Karpas-422 (cell line): ENCODE measurements around the gene MGAT5. TPM values are rescaled to one million over a fixed set of nuclear protein-coding genes. Genes with fewer than 3 reads are reported as not detected.

Experiments used
- DNase-seq: peaks from one replicate; pipeline ENCODE4 v3.0.0-alpha.2; 2015
- H2AFZ ChIP-seq: fragments of 200-600 bp; sonication (generic); 2 replicates; pipeline ENCODE4 v1.6.1; 2014; ENCODE audit warnings: antibody characterized with exemption, low read length, mixed read lengths
- H3K27ac ChIP-seq: fragments of 200-600 bp; sonication (generic); 2 replicates; pipeline ENCODE4 v1.5.1; 2014; ENCODE audit warnings: mild to moderate bottlenecking, low read length, moderate library complexity
- H3K27me3 ChIP-seq: fragments of 200-600 bp; sonication (generic); 2 replicates; pipeline ENCODE4 v1.6.1; 2014; ENCODE audit warnings: low read length, mixed read lengths
- H3K36me3 ChIP-seq: fragments of 200-600 bp; sonication (generic); 2 replicates; pipeline ENCODE4 v1.6.1; 2014; ENCODE audit warnings: low read length, mixed read lengths; ENCODE audit not compliant: insufficient read depth
- H3K4me1 ChIP-seq: fragments of 200-600 bp; sonication (generic); 2 replicates; pipeline ENCODE4 v1.6.1; 2014; ENCODE audit warnings: mild to moderate bottlenecking, low read length, mixed read lengths
- H3K4me2 ChIP-seq: fragments of 200-600 bp; sonication (generic); 2 replicates; pipeline ENCODE4 v1.6.1; 2014; ENCODE audit warnings: low read length, low read depth, mild to moderate bottlenecking; ENCODE audit not compliant: poor library complexity, severe bottlenecking
- H3K4me3 ChIP-seq: fragments of 200-600 bp; sonication (generic); 2 replicates; pipeline ENCODE4 v1.5.1; 2014; ENCODE audit warnings: mild to moderate bottlenecking, antibody characterized with exemption, low read length, mixed read lengths
- H3K79me2 ChIP-seq: fragments of 200-600 bp; sonication (generic); 2 replicates; pipeline ENCODE4 v1.6.1; 2014; ENCODE audit warnings: mild to moderate bottlenecking, low read length, mixed read lengths
- H3K9ac ChIP-seq: fragments of 200-600 bp; sonication (generic); 2 replicates; pipeline ENCODE4 v1.6.0; 2014; ENCODE audit warnings: low read length
- H3K9me2 ChIP-seq: fragments of 200-600 bp; sonication (generic), shearing (Covaris generic); replicated peaks from 2 replicates; pipeline ENCODE4 v1.6.0; 2014; ENCODE audit warnings: mild to moderate bottlenecking, low read length, moderate library complexity; ENCODE audit not compliant: insufficient read depth
- H3K9me3 ChIP-seq: fragments of 300-700, 200-600 bp; sonication (generic); 2 replicates; pipeline ENCODE4 v1.6.1; 2014; ENCODE audit warnings: low read length, mixed read lengths
- H4K20me1 ChIP-seq: fragments of 200-600 bp; sonication (generic); 2 replicates; pipeline ENCODE4 v1.6.1; 2014; ENCODE audit warnings: mild to moderate bottlenecking, antibody characterized with exemption, low read length, low read depth; ENCODE audit not compliant: insufficient read depth
- total RNA-seq: library from RNA; depleted of rRNA; stranded (reverse); fragments of >200 nt; shearing (Covaris generic); gene quantifications from 2 replicates; pipeline ENCODE4 v1.2.3, GENCODE V29; 2014; ENCODE audit warnings: low replicate concordance

The MGAT5 gene
- total RNA-seq, 1 experiment from 2014 or later, result 22.7 TPM

- Histone ChIP-seq H3K27ac (no peak overlapping the region), H4K20me1 (no peaks in the 10 kb centered on the region; the same call in 1 of the 2 replicates), H3K36me3 (no peaks in the 10 kb centered on the region), H3K4me1 (no peaks in the 10 kb centered on the region), H3K9me2 (no peaks in the 10 kb centered on the region), H3K4me2 (no peak overlapping the region), H3K9me3 (no peaks in the 10 kb centered on the region), H2AFZ (no peak overlapping the region), H3K9ac (no peak overlapping the region), H3K27me3 (no peaks in the 10 kb centered on the region), H3K79me2 (no peaks in the 10 kb centered on the region), H3K4me3 (no peak overlapping the region)
- no peak for DNase-seq
Observed at GRCh38 chr2:134425724-134426496, 172.0 kb downstream of the MGAT5 start.

GRCh38 chr2:134426721-134427120 is 172.8 kb downstream of the MGAT5 start:
- Histone ChIP-seq H3K79me2 (no peaks in the 10 kb centered on the region), H3K36me3 (no peaks in the 10 kb centered on the region), H3K4me1 (no peaks in the 10 kb centered on the region), H3K9me2 (no peaks in the 10 kb centered on the region), H4K20me1 (no peaks in the 10 kb centered on the region; the same call in 1 of the 2 replicates), H3K27ac (no peak overlapping the region), H3K4me3 (no peak overlapping the region), H2AFZ (no peak overlapping the region), H3K27me3 (no peaks in the 10 kb centered on the region), H3K9ac (no peak overlapping the region), H3K4me2 (no peak overlapping the region), H3K9me3 (no peaks in the 10 kb centered on the region)
- no peak for DNase-seq

GRCh38 chr2:134429886-134430285 is 176.0 kb downstream of the MGAT5 start:
- Histone ChIP-seq H3K79me2 (no peaks in the 10 kb centered on the region), H3K9me3 (no peaks in the 10 kb centered on the region), H3K9ac (no peak overlapping the region), H3K4me2 (no peak overlapping the region), H3K4me3 (no peak overlapping the region), H3K36me3 (no peaks in the 10 kb centered on the region), H3K9me2 (no peaks in the 10 kb centered on the region), H3K4me1 (no peaks in the 10 kb centered on the region), H2AFZ (no peak overlapping the region), H3K27ac (no peak overlapping the region), H4K20me1 (no peaks in the 10 kb centered on the region; the same call in 1 of the 2 replicates), H3K27me3 (no peaks in the 10 kb centered on the region)
- no peak for DNase-seq

- H2AFZ ChIP-seq, result no peak overlapping the region
- H3K79me2 ChIP-seq, result no peaks in the 10 kb centered on the region
- H3K4me1 ChIP-seq, result no peaks in the 10 kb centered on the region
- no peak overlapping the region for H3K4me2 ChIP-seq
- H3K4me3 ChIP-seq, result no peak overlapping the region
- no peaks in the 10 kb centered on the region for H3K9me3 ChIP-seq
- H3K36me3 ChIP-seq, result no peaks in the 10 kb centered on the region
- no peak overlapping the region for H3K9ac ChIP-seq
- no peak for DNase-seq
- H3K27ac ChIP-seq, result no peak overlapping the region
- no peaks in the 10 kb centered on the region; the same call in 1 of the 2 replicates for H4K20me1 ChIP-seq
- H3K27me3 ChIP-seq, result no peaks in the 10 kb centered on the region
- no peaks in the 10 kb centered on the region for H3K9me2 ChIP-seq
Observed at GRCh38 chr2:134431838-134432434, 178.1 kb downstream of the MGAT5 start.

- H3K9me2 ChIP-seq, result no peaks in the 10 kb centered on the region
- H3K4me1 ChIP-seq, result no peaks in the 10 kb centered on the region
- no peaks in the 10 kb centered on the region for H3K9me3 ChIP-seq
- no peak overlapping the region for H3K9ac ChIP-seq
- DNase-seq, result no peak
- H3K36me3 ChIP-seq, result no peaks in the 10 kb centered on the region
- no peak overlapping the region for H2AFZ ChIP-seq
- H3K27ac ChIP-seq, result no peak overlapping the region
- H3K79me2 ChIP-seq, result no peaks in the 10 kb centered on the region
- no peak overlapping the region for H3K4me3 ChIP-seq
- no peaks in the 10 kb centered on the region for H3K27me3 ChIP-seq
- no peak overlapping the region for H3K4me2 ChIP-seq
- H4K20me1 ChIP-seq, result no peaks in the 10 kb centered on the region; the same call in 1 of the 2 replicates
Observed at GRCh38 chr2:134432435-134432883, 178.6 kb downstream of the MGAT5 start.

- Histone ChIP-seq H3K79me2 (no peaks in the 10 kb centered on the region), H3K9me3 (no peaks in the 10 kb centered on the region), H3K4me3 (no peak overlapping the region), H3K9ac (no peak overlapping the region), H4K20me1 (no peaks in the 10 kb centered on the region; the same call in 1 of the 2 replicates), H2AFZ (no peak overlapping the region), H3K27me3 (no peaks in the 10 kb centered on the region), H3K36me3 (no peaks in the 10 kb centered on the region), H3K4me2 (no peak overlapping the region), H3K27ac (no peak overlapping the region), H3K4me1 (no peaks in the 10 kb centered on the region), H3K9me2 (no peaks in the 10 kb centered on the region)
- DNase-seq, result no peak
Observed at GRCh38 chr2:134433469-134433868, 179.6 kb downstream of the MGAT5 start.

GRCh38 chr2:134433979-134434378 is 180.1 kb downstream of the MGAT5 start:
- DNase-seq, result no peak
- no peaks in the 10 kb centered on the region for H3K4me1 ChIP-seq
- no peaks in the 10 kb centered on the region for H3K9me2 ChIP-seq
- no peaks in the 10 kb centered on the region for H3K79me2 ChIP-seq
- no peaks in the 10 kb centered on the region for H3K27me3 ChIP-seq
- H3K9me3 ChIP-seq, result no peaks in the 10 kb centered on the region
- no peak overlapping the region for H3K4me2 ChIP-seq
- H3K36me3 ChIP-seq, result no peaks in the 10 kb centered on the region
- no peak overlapping the region for H3K4me3 ChIP-seq
- no peak overlapping the region for H3K9ac ChIP-seq
- no peaks in the 10 kb centered on the region; the same call in 1 of the 2 replicates for H4K20me1 ChIP-seq
- H2AFZ ChIP-seq, result no peak overlapping the region
- no peak overlapping the region for H3K27ac ChIP-seq

GRCh38 chr2:134435505-134435904 is 181.6 kb downstream of the MGAT5 start:
- Histone ChIP-seq H3K9ac (no peak overlapping the region), H3K4me1 (no peaks in the 10 kb centered on the region), H3K4me3 (no peak overlapping the region), H3K9me2 (no peaks in the 10 kb centered on the region), H3K27ac (no peak overlapping the region), H4K20me1 (no peaks in the 10 kb centered on the region; the same call in 1 of the 2 replicates), H3K4me2 (no peak overlapping the region), H3K27me3 (no peaks in the 10 kb centered on the region), H3K9me3 (no peaks in the 10 kb centered on the region), H3K36me3 (no peaks in the 10 kb centered on the region), H3K79me2 (no peaks in the 10 kb centered on the region), H2AFZ (no peak overlapping the region)
- no peak for DNase-seq
